PFSK-1 (cell line): ENCODE data around the gene TAS2R46.

ENCODE experiments used
- FOXP2 ChIP-seq: optimal IDR thresholded peaks from 2 replicates; pipeline ENCODE3; 2011; ENCODE audit warnings: borderline replicate concordance, control low read depth, inconsistent platforms; ENCODE audit not compliant: insufficient read depth; ENCODE audit errors: extremely low read length, extremely low read depth
- POLR2AphosphoS5 ChIP-seq: IDR thresholded peaks from 2 replicates; pipeline ENCODE4 v1.6.1; 2012; ENCODE audit warnings: low read depth, mild to moderate bottlenecking, control low read depth, low read length, moderate library complexity
- SIN3A ChIP-seq: IDR thresholded peaks from 2 replicates; pipeline ENCODE4 v1.6.1; 2012; ENCODE audit warnings: mild to moderate bottlenecking, low read length, moderate library complexity, borderline replicate concordance; ENCODE audit not compliant: insufficient read depth
- TAF1 ChIP-seq: IDR thresholded peaks from 2 replicates; pipeline ENCODE4 v1.6.1; 2012; ENCODE audit warnings: low read length, control low read depth, borderline replicate concordance; ENCODE audit not compliant: insufficient read depth
- TF ChIP-seq, protein P1 (sequence below), 2 experiments: IDR thresholded peaks; 2 replicates each; pipeline versions ENCODE4 v1.6.1 to v1.8.0; 2011 to 2012; ENCODE audit warnings: low read depth in 2 of 2, low read length in 2 of 2, control low read depth in 1 of 2, inconsistent platforms in 1 of 2, mild to moderate bottlenecking in 1 of 2, moderate library complexity in 1 of 2; ENCODE audit not compliant: insufficient read depth in 1 of 2

The TAS2R46 gene

GRCh38 chr12:11015775-11016430, 46.2 kb downstream of the TAS2R46 start:
- TF ChIP-seq SIN3A (no peak), POLR2AphosphoS5 (no peak)

- TF ChIP-seq FOXP2 = no peak
- no peak for TF ChIP-seq TAF1
- TF ChIP-seq, protein P1, sequence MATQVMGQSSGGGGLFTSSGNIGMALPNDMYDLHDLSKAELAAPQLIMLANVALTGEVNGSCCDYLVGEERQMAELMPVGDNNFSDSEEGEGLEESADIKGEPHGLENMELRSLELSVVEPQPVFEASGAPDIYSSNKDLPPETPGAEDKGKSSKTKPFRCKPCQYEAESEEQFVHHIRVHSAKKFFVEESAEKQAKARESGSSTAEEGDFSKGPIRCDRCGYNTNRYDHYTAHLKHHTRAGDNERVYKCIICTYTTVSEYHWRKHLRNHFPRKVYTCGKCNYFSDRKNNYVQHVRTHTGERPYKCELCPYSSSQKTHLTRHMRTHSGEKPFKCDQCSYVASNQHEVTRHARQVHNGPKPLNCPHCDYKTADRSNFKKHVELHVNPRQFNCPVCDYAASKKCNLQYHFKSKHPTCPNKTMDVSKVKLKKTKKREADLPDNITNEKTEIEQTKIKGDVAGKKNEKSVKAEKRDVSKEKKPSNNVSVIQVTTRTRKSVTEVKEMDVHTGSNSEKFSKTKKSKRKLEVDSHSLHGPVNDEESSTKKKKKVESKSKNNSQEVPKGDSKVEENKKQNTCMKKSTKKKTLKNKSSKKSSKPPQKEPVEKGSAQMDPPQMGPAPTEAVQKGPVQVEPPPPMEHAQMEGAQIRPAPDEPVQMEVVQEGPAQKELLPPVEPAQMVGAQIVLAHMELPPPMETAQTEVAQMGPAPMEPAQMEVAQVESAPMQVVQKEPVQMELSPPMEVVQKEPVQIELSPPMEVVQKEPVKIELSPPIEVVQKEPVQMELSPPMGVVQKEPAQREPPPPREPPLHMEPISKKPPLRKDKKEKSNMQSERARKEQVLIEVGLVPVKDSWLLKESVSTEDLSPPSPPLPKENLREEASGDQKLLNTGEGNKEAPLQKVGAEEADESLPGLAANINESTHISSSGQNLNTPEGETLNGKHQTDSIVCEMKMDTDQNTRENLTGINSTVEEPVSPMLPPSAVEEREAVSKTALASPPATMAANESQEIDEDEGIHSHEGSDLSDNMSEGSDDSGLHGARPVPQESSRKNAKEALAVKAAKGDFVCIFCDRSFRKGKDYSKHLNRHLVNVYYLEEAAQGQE (IDR thresholded peaks at IDR 0.05; ENCODE audit: insufficient read depth in 1 of 2, low read depth in 2 of 2, low read length in 2 of 2) = no peak
Observed at GRCh38 chr12:11014234-11014633, 47.9 kb downstream of the TAS2R46 start.
